ENCODE measurements around the gene C10orf105.

Gene C10orf105

DNA sequence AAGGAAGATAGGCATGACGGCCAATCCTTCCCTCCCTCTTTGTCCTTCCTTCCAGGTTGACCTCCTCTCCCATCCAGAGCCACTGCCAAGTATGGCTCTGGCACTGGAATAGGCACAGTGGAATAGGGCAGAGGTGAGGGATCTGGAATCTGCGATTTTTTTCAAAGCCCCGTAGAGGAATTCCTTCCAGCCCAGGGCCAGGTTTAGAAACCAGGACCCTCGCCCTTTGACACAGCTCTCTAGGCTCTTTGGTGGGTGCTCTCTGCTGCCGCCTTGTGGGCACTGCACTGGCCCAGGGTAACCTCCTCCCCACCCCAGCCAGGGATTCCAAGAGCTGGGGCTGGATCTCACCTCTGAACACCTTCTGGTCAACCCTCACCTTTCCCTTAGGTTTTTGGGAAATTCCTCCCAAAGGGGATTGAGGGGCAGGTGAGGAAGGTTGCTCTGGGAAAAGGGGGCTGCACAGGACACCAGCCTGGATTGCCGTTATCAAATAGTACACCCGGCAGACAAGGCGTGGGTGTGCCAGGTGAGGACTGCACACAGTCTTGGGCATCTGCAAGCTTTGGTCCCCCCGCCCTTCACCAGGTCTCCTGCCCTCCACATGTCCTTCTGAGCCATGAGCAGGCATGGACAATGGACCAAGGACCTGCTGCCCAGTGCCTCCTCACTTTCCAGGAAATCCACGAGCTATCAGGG lies 22.8 kb downstream of the C10orf105 start:
- DNase-seq, result peak; percentile 69

DNA sequence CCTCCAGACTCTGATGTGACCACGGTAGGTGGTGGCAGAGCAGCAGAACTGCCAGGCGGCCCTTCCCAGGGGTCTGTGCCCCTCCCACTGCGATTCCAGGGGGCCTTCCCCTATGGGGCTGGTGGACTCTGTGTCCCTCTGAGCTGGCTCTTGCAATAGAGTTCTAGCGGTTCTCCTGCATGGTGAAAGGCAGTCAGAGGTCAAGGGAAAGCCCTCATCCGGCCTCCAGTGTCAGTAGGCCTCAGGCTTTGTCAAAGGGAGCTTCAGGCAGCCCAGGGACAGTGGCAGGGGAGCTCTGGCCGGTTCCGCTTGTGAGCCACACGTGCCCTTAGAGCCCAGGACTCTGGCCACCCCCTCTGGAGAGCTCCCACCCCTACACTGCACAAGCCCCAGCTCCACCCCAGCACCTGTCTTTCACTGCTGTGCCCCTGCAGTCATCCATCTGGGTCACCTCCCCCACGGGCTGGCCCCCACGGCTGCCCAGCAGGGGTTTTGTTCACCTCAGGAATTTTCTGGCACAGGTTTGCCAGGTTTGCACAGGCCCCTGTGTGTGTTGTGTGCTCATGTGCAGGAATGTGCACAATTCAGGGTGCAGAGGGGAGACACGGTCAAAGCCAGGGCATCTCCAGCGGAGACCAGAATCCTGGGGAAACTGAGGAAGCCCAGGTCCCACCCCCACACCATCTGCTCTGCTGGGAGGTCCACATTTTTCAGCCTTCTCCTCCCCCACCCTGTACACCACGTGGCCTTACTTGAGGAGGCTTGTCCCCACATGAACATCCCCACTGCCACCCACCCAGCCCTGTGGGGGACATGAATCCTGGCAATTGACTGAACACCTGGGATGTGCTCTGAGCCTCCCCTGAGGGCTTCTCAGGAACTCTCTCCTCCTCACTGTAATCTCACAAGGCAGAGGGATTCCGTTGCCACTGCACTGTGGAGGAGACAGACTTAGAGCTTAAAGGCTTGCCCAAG lies 23.8 kb downstream of the C10orf105 start:
- no peak for DNase-seq

GRCh38 chr10:71694567-71694968 lies 25.0 kb downstream of the C10orf105 start:
- DNase-seq, result peak; percentile 46

DNA sequence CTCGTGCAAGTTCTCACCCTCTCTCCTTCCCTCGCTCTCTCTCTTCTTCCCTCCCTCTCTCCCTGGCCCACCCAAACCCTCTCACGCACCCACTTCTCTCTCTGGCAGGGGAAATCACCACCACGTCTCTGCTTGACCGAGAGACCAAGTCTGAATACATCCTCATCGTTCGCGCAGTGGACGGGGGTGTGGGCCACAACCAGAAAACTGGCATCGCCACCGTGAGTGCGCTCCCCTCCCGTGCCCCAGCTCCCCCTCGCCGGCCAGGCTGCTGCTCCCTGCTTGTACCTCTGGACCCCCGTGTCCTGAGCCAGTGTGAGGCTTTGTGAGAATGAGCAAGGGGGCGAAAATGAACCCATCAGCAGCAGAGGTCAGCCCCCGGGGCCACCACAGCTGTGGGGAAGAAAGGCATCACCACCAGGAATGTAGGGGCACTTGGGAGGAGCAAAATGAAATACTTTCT lies 25.5 kb downstream of the C10orf105 start:
- DNase-seq, result no peak

GRCh38 chr10:71693377-71693776 lies 26.2 kb downstream of the C10orf105 start:
- DNase-seq, result no peak

DNA sequence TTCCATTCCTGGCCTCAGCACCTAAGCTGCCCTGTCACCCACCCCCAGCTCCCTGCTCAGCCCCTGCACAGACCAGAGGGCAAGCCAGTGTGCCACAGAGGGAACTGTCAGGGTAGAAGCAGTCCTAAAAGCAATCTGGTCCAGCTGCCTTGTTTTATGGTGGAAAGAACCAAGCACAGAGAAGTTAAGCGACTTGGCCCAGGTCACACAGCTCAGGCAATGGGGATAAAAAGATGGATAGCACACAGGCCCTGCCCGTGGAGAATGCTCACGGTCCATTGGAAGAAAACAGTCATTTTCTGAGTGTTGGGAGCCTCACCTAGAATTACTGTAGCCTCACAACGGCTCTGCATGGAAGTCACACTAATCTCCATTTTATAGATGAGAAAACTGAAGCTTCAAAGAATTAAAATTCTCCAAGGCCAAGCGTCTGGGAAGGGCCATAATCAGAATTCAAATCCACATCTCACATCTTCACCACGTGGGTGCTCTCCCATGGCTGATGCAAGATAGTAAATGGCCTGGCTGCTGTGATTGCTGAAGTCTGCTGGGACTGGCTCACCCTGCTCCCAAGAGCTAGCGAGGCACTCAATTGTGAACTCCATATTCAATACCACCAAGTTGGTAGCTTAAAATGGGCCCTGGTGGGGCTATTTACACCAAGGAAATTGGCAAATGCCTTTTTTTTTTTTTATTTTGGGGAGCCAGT lies 26.8 kb downstream of the C10orf105 start:
- no peak for DNase-seq

DNA sequence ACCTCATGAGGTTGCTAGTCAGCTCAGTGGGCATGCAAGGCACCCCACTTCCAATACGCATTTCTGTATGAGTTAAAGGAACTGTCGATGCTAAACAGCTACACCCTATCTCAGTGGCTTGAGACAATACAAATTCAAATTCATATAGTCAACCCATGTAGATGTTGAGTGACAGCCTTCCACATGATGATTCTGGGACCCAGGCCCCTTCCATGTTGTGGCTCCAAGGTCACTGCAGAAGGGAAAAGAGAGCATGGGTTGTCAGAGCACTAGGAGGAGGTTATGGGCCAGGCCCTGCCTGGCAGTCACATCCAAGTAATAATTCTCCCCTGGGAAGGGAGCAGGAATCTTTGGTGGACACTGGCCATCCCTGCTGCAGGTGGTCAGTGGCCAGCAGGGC lies 28.2 kb downstream of the C10orf105 start:
- DNase-seq, result no peak

DNA sequence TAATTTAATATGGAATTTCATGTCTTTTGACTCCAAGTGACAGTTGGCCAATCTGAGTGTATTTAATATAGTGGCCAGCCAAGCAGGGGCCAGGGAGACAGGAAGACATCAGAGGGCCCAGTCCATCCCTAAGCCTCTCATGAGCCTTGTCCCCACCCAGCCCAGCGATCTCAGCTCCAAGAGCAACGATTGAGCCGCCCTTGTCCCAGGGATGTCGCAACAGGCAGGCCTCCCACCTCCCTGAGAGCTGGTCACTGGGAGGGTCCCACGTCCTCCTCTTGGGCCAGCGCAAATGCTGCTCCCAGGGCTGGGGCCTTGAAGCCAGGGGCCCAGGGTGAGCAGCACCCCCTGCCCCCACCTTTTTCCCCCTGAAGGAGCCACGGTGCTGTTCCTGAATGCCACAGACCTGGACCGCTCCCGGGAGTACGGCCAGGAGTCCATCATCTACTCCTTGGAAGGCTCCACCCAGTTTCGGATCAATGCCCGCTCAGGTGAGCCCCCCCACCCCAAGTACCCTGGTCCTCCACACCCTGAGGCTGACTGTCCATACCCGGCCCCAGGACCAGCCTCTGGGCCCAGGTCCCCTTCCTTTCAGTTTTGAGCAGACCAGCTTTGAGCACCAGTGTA lies 29.4 kb downstream of the C10orf105 start:
- DNase-seq, result no peak

DNA sequence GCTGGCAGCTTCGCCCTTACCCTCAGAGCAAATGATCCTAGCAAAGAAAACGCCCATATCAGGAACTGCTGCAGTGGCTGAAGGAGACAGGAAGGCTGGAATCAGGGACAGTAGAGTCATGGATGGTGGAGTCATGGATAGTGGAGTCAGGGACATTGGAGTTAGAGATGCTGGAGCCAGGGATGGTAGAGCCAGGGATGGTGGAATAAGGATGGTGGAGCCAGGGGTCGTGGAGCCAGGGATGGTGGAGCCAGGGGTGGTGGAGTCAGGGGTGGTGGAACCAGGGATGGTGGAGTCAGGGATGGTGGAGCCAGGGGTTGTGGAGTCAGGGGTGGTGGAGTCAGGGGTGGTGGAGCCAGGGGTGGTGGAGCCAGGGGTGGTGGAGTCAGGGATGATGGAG lies 31.3 kb downstream of the C10orf105 start:
- DNase-seq, result no peak

GRCh38 chr10:71687480-71687879 lies 32.1 kb downstream of the C10orf105 start:
- DNase-seq, result no peak

- no peak for DNase-seq
These were observed 32.5 kb downstream of the C10orf105 start for GRCh38 chr10:71687077-71687476.

DNA sequence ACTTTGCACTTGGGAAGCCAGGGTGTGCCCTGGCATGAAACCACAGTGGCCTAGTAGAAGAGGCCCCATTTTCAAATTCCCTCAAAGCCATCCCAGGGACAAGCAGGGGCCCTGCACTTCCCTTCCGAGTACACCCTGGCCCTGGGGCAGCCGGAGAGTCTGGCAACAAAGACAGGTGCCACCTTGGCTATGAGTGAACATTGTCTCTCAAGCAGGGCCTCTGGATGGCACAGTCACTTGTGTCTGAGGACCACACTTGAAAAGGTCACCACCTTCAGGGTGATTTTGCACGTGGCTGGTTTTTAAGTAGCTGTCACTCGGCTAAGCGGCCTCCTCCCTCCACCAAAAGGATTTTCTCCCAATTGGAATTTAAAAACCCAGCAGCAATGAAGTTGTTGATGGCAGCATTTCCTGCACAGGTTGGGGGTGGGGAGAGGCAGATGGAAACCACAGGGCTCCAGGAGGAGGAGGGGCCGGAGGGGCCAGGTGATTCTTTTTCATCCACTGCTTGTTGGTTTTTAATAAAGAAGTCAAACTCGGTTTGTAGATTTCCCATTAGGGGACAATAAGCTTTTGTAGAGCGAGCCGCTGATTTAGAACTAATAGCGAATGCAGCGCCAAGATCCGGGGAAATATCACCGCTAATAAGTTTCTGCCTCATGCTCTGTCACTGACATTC lies 33.9 kb downstream of the C10orf105 start:
- DNase-seq, result no peak

DNA sequence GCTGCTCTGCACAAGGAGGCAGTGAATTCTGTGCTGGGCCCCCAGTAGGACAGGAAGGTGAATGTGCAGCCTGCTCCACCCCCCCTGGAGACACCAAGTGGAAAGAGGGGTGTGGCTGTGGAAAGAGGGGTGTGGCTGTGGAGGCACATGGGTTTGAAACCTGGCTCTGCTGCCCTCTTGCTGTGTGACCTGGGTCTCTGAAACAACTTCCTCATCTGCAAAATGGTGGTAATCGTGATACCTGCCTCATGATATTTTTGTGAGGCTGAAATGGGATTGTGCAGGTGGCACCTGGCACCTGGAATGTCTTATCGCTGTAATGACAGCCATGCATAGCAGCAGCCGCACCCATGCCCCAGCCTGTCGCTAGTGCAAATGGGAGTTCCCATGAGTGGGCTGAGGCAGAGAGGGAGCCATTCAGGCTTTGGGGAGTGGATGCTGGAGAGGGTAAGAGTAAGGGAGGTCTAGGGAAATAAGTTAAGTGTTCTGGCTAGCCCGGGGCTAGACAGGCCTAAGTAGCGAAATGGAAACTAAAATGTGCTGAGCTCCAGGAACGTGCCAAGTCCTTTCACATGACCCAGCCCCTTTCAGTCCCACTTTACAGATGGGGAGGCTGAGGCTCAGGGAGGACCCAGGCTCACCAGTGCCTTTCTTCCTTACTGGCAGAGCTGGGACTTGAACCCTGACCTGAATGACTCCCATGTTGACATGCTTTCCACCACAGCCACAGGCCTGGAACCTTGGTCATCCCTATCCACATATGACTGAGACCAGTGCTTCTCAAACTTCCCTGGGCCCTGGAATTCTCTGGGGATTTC lies 35.0 kb downstream of the C10orf105 start:
- no peak for DNase-seq

GRCh38 chr10:71683301-71683700 lies 36.3 kb downstream of the C10orf105 start:
- no peak for DNase-seq

DNA sequence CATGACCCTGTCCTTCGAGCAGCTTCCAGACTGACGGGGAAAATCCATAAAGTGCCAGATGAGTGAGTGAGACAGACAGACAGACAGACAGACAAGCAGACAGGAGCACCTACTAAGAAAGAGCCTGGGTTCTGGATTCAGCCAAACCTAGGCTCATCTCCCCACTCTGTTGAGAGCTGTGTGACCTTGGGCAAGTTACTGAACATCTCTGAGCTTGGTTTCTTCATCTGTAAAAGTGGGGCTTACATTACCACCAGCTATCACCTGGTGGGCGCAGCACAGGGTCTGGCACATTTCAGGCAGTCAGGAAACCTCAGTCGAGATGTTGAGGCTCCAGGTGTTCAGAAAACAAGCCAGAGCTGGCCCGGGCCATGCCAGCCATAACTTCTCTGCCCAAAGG lies 37.6 kb downstream of the C10orf105 start:
- DNase-seq, result no peak

GRCh38 chr10:71679425-71679824 lies 40.2 kb downstream of the C10orf105 start:
- DNase-seq, result no peak

DNA sequence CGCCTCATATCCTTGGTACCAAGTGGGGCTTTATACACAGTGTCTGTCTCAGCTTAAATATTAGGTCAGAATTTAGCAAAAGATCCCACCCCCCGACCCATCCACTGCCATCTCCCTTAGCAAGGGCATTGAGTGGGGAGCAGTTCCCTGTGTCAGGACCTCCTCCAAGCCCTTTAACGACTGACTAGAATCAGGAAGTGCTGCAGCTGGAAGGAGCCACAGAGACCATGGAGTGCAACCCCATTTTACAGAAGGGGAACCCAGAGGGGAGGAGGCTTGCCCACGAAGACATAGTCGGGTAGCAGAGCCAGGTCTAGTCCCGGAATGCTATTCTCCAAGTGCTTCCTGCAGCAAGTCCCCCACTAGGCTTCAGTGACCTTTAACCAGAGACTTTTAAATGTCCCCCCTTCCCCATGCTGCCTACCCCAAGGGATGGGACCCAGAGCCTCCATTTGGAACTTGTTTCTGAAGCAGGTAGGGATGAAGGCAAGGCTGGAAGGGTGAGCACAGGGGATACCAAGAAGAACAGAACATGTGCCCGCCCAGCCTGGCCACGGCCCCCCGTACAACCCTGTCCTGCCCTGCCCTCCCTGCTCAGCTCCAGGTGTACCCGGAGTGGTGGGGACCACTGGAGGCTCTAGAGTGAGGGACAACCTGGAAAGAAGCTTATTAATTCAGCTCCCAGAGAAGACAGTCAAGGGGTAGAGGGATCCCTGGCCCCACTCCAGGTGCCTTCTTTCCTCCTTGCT lies 41.3 kb downstream of the C10orf105 start:
- no peak for DNase-seq

DNA sequence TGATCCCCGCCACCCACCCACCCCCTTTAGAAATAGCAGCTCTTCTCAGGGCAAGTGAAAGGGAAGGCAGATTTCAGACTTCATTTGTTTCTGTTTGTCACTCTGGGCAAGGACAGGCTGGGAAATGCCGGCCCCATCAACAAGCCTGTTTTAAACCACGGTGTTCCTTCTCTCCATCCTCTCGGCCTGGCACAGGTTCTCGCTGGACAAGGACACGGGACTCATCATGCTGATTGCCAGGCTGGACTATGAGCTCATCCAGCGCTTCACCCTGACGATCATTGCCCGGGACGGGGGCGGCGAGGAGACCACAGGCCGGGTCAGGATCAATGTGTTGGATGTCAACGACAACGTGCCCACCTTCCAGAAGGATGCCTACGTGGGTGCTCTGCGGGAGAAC lies 42.3 kb downstream of the C10orf105 start:
- DNase-seq, result no peak

DNA sequence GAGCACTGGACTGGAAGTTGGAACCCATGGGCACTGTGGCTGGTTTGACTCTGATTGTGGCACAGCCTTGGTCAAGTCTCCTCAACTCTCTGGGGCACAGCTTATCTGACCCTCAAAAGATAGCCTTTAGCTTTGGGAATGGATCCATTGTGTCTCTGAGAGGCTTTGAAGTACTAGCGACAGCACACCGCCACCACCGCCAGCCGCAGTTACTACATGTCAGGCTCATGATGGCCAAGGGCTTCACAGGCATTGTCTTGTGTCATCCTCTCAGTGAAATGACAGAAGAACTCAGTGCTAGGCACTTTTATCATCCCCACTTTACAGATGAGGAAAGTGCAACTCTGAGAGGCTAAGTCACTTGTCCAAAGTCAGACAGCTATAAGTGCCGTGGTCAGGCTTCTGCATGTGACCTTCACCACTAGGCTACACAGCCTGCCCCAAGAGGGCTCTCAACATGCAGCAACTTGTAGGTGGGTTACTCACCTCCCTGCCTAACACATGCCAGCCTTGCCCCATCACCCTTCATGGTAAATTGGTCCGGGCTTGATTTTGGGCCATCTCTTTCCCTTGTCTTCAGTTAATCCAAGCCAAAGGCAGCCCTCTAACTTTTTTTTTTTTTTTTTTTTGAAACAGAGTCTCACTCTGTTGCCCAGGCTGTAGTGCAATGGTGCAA lies 44.1 kb downstream of the C10orf105 start:
- no peak for DNase-seq

Data from CD4-positive, alpha-beta T cell treated with Interleukin-17A for 1 hour (primary cell).